HepG2 (cell line): ENCODE data around the gene CEP55. TPM values are rescaled to one million over a fixed set of nuclear protein-coding genes. Genes with fewer than 3 reads are reported as not detected.

ENCODE experiments used
- ATAC-seq: fragments of 200-7000 bp; cut with Tn5 transposase; 3 replicates; pipeline ENCODE4 v1.9.1; 2020; ENCODE audit warnings: mild to moderate bottlenecking, moderate library complexity
- BruUV-seq: library from RNA; stranded (reverse); fragments of 400-500 nt; replicated peaks from 2 replicates; lab custom pipeline; 2021; lab: Mats Ljungman, UMichigan
- CTCF ChIA-PET: fragments of 300-600 bp; formaldehyde crosslinking; extraction: SDS; loops from one replicate; lab custom pipeline; 2021; ENCODE audit warnings: low total read pairs, inconsistent platforms, low intra/inter-chr PET ratio; lab: Yijun Ruan, JAX
- POLR2A ChIA-PET: fragments of 350-600 bp; sonication (Branson Sonifier 250); formaldehyde crosslinking; loops from one replicate; lab custom pipeline; 2020; ENCODE audit warnings: antibody characterized with exemption, inconsistent platforms; lab: Yijun Ruan, JAX
- DNase-seq: peaks from one replicate; pipeline ENCODE4 v3.0.0-alpha.2; 2015; ENCODE audit warnings: low spot score
- FAIRE-seq: peaks from 3 replicates; lab custom pipeline; 2011; peaks lifted over from hg19 to GRCh38; lab: Jason Lieb, UNC
- H2AFZ ChIP-seq: one replicate; pipeline ENCODE4 v1.6.1; 2011; ENCODE audit warnings: low read length, inconsistent platforms
- H3K27ac ChIP-seq: fragments of 300-600 bp; 3 replicates; pipeline ENCODE4 v1.8.0; 2011; ENCODE audit warnings: mixed run types, mild to moderate bottlenecking, mixed read lengths, low read length, inconsistent platforms; ENCODE audit not compliant: insufficient read depth; ENCODE audit errors: extremely low read length
- H3K27me3 ChIP-seq, 2 experiments: fragments of 200-600 bp in 1 of 2; 2 replicates in 1 of 2; 3 replicates in 1 of 2; pipeline versions ENCODE4 v1.6.0 to v1.8.0; 2011; ENCODE audit warnings: low read length in 2 of 2, mild to moderate bottlenecking in 2 of 2, moderate library complexity in 2 of 2, inconsistent platforms in 1 of 2; ENCODE audit not compliant: insufficient read depth in 2 of 2, control insufficient read depth in 1 of 2
- H3K36me3 ChIP-seq, 2 experiments: fragments of 200-600 bp in 1 of 2; replicated peaks in 1 of 2; 2 replicates in 1 of 2; 3 replicates in 1 of 2; pipeline versions ENCODE4 v1.5.1 to v1.8.0; 2011; ENCODE audit warnings: low read length in 2 of 2, inconsistent platforms in 1 of 2; ENCODE audit not compliant: insufficient read depth in 2 of 2, control insufficient read depth in 1 of 2
- H3K4me1 ChIP-seq: 2 replicates; pipeline ENCODE4 v1.5.1; 2012; ENCODE audit warnings: low read length, inconsistent platforms; ENCODE audit not compliant: insufficient read depth
- H3K4me2 ChIP-seq: 2 replicates; pipeline ENCODE4 v1.6.0; 2011; ENCODE audit warnings: low read depth, low read length, inconsistent platforms
- H3K4me3 ChIP-seq, 3 experiments: fragments of 200-600 bp in 1 of 3; sonication (generic), shearing (Covaris generic) in 1 of 3; replicated peaks in 1 of 3; 2 replicates each; pipeline ENCODE4 v1.5.1; 2011 to 2016; ENCODE audit warnings: low read length in 3 of 3, inconsistent platforms in 2 of 3, low read depth in 2 of 3, mild to moderate bottlenecking in 2 of 3, control low read depth in 1 of 3, mixed read lengths in 1 of 3; ENCODE audit not compliant: insufficient read depth in 1 of 3
- H3K79me2 ChIP-seq: one replicate; pipeline ENCODE4 v1.6.1; 2011; ENCODE audit warnings: low read length, inconsistent platforms; ENCODE audit not compliant: insufficient read depth
- H3K9ac ChIP-seq: 2 replicates; pipeline ENCODE4 v1.6.0; 2011; ENCODE audit warnings: mild to moderate bottlenecking, low read depth, low read length, inconsistent platforms; ENCODE audit not compliant: insufficient read depth
- H3K9me3 ChIP-seq: 2 replicates; pipeline ENCODE4 v1.5.1; 2012; ENCODE audit warnings: mild to moderate bottlenecking, low read length
- H4K20me1 ChIP-seq: 2 replicates; pipeline ENCODE4 v1.6.0; 2011; ENCODE audit warnings: inconsistent platforms, mild to moderate bottlenecking, low read length, moderate library complexity; ENCODE audit not compliant: insufficient read depth
- GABPA ChIP-seq, 2 experiments: IDR thresholded peaks; 2 replicates each; pipeline ENCODE4 v1.6.1; 2011 to 2016; ENCODE audit warnings: low read depth in 2 of 2, low read length in 1 of 2, missing biosample characterization in 1 of 2, missing genetic modification characterization in 1 of 2
- GPN1 ChIP-seq: sonication (generic); formaldehyde crosslinking; IDR thresholded peaks from 2 replicates; pipeline ENCODE4 v1.5.1; 2020; ENCODE audit warnings: missing genetic modification reagents, borderline replicate concordance
- ZNF614 ChIP-seq: IDR thresholded peaks from 2 replicates; pipeline ENCODE4 v1.6.1; 2018; ENCODE audit warnings: missing biosample characterization, missing genetic modification reagents, inconsistent platforms, borderline replicate concordance
- WGBS: methylation state at CpG from one replicate; pipeline ENCODE4 v1.1.6; 2017; ENCODE audit warnings: low lambda C conversion rate; 5-methylcytosine and 5-hydroxymethylcytosine counted together
- in situ Hi-C: cut with HindIII; loops from 2 replicates; pipeline ENCODE4 v1.10.0; 2017; ENCODE audit warnings: low pct_unique_long_range_greater_than_20kb; ENCODE audit not compliant: extremely low pct_ligation_motif_present
- intact Hi-C: fragments of 100-400 bp; cut with micrococcal nuclease; formaldehyde crosslinking; loops from one replicate; pipeline ENCODE4 v1.10.0; 2022; ENCODE audit not compliant: unreplicated experiment
- polyA plus RNA-seq, 8 experiments: library from polyadenylated mRNA; depleted of rRNA in 3 of 8; stranded (reverse) in 7 of 8; unstranded in 1 of 8; fragments of >200 nt; fragmentation: Illumina TruSeq in 4 of 8; extraction: Trizol in 4 of 8; gene quantifications; 2 replicates each; pipeline versions ENCODE4 v1.2.1 to v1.2.3, GENCODE V29; 2011 to 2016; ENCODE audit warnings: low read depth in 4 of 8, missing spikeins in 1 of 8, mixed read lengths in 1 of 8; ENCODE audit not compliant: insufficient read depth in 1 of 8
- total RNA-seq, 5 experiments: library from RNA; depleted of rRNA; stranded (reverse); fragments of >200 nt; fragmentation: Illumina TruSeq; extraction: Trizol; gene quantifications; 2 replicates each; pipeline ENCODE4 v1.2.3, GENCODE V29; 2016; ENCODE audit warnings: low read depth in 1 of 5
- TF ChIP-seq, protein P1 (sequence below): sonication (generic); formaldehyde crosslinking; IDR thresholded peaks from 2 replicates; pipeline ENCODE4 v1.4.0; 2020; ENCODE audit warnings: missing genetic modification reagents, borderline replicate concordance
- TF ChIP-seq, protein P2 (sequence below): sonication (generic); formaldehyde crosslinking; IDR thresholded peaks from 2 replicates; pipeline ENCODE4 v1.9.0; 2021; ENCODE audit warnings: mild to moderate bottlenecking, missing genetic modification reagents

Gene CEP55
- total and polyA plus RNA-seq, 2 of the 13 experiments (the other 11 are each of a cell fraction or from before 2014, with no cell fraction given): 6.5 to 17.1 TPM

DNA sequence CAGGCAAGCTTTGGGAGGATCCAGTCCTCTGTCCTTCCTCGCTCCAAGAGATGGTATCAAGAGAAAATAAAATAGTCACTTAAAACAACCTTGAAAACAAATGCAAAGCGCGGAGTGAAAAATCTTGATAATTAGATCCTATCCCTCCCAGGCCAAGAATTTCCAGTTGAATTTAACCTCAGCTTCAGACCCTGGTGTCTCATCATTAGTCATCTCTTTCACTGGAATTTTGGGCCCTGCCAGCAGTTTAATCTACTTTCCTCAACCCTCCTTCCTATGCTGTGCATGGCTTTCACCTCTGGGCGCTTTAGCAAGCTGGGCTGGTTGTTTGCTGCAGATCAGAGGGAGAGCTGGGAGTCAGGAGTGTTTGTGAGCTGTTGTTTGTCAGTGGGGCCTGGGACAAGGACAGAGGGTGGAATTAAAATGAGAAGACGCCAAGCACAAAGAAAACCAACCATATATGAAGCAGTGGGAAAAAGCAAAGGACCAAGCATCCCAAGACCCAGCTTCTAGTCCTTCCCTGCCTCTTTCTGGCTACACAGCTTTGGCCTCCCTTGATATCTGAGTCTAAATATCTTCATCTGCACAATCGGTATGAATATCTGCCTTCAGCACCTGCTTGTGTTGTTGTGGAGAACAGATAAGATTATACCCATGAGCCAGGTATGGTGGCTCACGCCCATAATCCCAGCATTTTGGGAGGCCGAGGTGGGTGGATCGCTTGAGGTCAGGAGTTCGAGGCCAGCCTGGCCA is 27.8 kb upstream of the CEP55 start:
- H3K79me2 ChIP-seq: no peaks in the 10 kb centered on the region
- no peak overlapping the region for H3K27ac ChIP-seq
- no peaks in the 10 kb centered on the region for H3K27me3 ChIP-seq
- intact Hi-C loops: no loop called here
- no peak overlapping the region for H3K4me2 ChIP-seq
- peak; percentile 28; the same call in 1 of the 3 replicates for ATAC-seq
- H3K9me3 ChIP-seq: no peaks in the 10 kb centered on the region
- no peak overlapping the region for H3K4me3 ChIP-seq
- H2AFZ ChIP-seq: no peak overlapping the region
- H3K4me1 ChIP-seq: peaks cover 6% of the 10 kb centered on the region; the same call in 1 of the 2 replicates
- BruUV-seq: no TSS peak
- ChIA-PET CTCF (no interaction called here), POLR2A (no interaction called here)
- TF ChIP-seq, protein P1, sequence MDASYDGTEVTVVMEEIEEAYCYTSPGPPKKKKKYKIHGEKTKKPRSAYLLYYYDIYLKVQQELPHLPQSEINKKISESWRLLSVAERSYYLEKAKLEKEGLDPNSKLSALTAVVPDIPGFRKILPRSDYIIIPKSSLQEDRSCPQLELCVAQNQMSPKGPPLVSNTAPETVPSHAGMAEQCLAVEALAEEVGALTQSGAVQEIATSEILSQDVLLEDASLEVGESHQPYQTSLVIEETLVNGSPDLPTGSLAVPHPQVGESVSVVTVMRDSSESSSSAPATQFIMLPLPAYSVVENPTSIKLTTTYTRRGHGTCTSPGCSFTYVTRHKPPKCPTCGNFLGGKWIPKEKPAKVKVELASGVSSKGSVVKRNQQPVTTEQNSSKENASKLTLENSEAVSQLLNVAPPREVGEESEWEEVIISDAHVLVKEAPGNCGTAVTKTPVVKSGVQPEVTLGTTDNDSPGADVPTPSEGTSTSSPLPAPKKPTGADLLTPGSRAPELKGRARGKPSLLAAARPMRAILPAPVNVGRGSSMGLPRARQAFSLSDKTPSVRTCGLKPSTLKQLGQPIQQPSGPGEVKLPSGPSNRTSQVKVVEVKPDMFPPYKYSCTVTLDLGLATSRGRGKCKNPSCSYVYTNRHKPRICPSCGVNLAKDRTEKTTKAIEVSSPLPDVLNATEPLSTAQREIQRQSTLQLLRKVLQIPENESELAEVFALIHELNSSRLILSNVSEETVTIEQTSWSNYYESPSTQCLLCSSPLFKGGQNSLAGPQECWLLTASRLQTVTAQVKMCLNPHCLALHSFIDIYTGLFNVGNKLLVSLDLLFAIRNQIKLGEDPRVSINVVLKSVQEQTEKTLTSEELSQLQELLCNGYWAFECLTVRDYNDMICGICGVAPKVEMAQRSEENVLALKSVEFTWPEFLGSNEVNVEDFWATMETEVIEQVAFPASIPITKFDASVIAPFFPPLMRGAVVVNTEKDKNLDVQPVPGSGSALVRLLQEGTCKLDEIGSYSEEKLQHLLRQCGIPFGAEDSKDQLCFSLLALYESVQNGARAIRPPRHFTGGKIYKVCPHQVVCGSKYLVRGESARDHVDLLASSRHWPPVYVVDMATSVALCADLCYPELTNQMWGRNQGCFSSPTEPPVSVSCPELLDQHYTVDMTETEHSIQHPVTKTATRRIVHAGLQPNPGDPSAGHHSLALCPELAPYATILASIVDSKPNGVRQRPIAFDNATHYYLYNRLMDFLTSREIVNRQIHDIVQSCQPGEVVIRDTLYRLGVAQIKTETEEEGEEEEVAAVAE (CRISPR knock-in tag): no peak
- TF ChIP-seq GPN1 (CRISPR knock-in tag) (no peak), GABPA (IDR thresholded peaks at IDR 0.05; ENCODE audit: low read depth, low read length) (no peak), GABPA (CRISPR knock-in tag; IDR thresholded peaks at IDR 0.05; ENCODE audit: low read depth) (no peak), ZNF614 (CRISPR knock-in tag) (no peak)
- TF ChIP-seq, protein P2, sequence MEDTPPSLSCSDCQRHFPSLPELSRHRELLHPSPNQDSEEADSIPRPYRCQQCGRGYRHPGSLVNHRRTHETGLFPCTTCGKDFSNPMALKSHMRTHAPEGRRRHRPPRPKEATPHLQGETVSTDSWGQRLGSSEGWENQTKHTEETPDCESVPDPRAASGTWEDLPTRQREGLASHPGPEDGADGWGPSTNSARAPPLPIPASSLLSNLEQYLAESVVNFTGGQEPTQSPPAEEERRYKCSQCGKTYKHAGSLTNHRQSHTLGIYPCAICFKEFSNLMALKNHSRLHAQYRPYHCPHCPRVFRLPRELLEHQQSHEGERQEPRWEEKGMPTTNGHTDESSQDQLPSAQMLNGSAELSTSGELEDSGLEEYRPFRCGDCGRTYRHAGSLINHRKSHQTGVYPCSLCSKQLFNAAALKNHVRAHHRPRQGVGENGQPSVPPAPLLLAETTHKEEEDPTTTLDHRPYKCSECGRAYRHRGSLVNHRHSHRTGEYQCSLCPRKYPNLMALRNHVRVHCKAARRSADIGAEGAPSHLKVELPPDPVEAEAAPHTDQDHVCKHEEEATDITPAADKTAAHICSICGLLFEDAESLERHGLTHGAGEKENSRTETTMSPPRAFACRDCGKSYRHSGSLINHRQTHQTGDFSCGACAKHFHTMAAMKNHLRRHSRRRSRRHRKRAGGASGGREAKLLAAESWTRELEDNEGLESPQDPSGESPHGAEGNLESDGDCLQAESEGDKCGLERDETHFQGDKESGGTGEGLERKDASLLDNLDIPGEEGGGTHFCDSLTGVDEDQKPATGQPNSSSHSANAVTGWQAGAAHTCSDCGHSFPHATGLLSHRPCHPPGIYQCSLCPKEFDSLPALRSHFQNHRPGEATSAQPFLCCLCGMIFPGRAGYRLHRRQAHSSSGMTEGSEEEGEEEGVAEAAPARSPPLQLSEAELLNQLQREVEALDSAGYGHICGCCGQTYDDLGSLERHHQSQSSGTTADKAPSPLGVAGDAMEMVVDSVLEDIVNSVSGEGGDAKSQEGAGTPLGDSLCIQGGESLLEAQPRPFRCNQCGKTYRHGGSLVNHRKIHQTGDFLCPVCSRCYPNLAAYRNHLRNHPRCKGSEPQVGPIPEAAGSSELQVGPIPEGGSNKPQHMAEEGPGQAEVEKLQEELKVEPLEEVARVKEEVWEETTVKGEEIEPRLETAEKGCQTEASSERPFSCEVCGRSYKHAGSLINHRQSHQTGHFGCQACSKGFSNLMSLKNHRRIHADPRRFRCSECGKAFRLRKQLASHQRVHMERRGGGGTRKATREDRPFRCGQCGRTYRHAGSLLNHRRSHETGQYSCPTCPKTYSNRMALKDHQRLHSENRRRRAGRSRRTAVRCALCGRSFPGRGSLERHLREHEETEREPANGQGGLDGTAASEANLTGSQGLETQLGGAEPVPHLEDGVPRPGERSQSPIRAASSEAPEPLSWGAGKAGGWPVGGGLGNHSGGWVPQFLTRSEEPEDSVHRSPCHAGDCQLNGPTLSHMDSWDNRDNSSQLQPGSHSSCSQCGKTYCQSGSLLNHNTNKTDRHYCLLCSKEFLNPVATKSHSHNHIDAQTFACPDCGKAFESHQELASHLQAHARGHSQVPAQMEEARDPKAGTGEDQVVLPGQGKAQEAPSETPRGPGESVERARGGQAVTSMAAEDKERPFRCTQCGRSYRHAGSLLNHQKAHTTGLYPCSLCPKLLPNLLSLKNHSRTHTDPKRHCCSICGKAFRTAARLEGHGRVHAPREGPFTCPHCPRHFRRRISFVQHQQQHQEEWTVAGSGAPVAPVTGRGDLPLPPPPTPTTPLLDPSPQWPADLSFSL (CRISPR knock-in tag): no peak
- 53% methylated on average over 10 of the region's 10 CpGs for WGBS
- FAIRE-seq: no peak
- H3K36me3 ChIP-seq: no peaks in the 10 kb centered on the region
- H3K9ac ChIP-seq: no peak overlapping the region
- in situ Hi-C loops: no loop called here
- H4K20me1 ChIP-seq: no peaks in the 10 kb centered on the region
- DNase-seq: peak; percentile 25
